ENCODE data around the gene TADA2A. TPM values are rescaled to one million over a fixed set of nuclear protein-coding genes. Genes with fewer than 3 reads are reported as not detected.
A peak's percentile ranks its signal among the peaks of the same experiment; 100 is the strongest.

TADA2A gene
- total and polyA plus RNA-seq, 2 of the 8 experiments (the other 6 are each of a cell fraction or from before 2014, with no cell fraction given) = 8.4 to 18.5 TPM

DNA sequence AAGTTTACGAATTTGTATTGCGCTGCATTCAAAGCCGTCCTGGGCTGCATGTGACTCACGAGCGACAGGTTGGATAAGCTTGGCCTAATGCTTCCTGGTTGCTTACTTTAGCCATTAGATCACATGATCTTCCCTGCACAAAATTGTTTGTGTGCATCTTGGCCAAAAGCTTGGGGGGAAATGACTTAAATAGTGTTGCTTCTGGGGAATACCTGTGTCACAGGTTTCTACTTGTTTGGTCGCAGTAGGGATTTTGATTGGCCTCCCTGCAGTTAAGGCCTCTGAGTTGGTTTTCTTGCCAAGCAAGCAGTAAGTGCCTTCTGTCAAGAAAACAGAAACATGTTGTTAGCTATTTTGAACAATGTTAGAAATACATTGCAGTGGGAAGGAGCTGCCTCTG lies 43.4 kb downstream of the TADA2A start:
- Histone ChIP-seq H2BK20ac (ENCODE audit: low read length) (no peak overlapping the region), H4K5ac (ENCODE audit: insufficient read length, low read depth, low read length) (no peak overlapping the region), H4K20me1 (replicated peaks in 1 of 2; ENCODE audit: control insufficient read depth in 1 of 2, insufficient read depth in 2 of 2, low read length in 2 of 2) (no peaks in the 10 kb centered on the region), H2BK15ac (ENCODE audit: low read length) (no peak overlapping the region), H3K4ac (replicated peaks; ENCODE audit: insufficient read length, low read depth, low read length) (no peak overlapping the region), H4K91ac (replicated peaks; ENCODE audit: insufficient read length, low read length) (no peak overlapping the region), H3K27me3 (replicated peaks in 1 of 4; ENCODE audit: control insufficient read depth in 3 of 4, extremely low read depth in 1 of 4, insufficient read depth in 3 of 4, low read length in 3 of 4) (no peaks in the 10 kb centered on the region), H3K4me2 (ENCODE audit: insufficient read depth in 1 of 2, low read depth in 2 of 2, low read length in 2 of 2) (no peak overlapping the region), H3K4me3 (ENCODE audit: extremely low read depth in 1 of 4, insufficient read depth in 2 of 4, low read depth in 3 of 4, low read length in 4 of 4) (no peak overlapping the region), H3K27ac (ENCODE audit: low read depth, low read length) (0 out of 2 replicates have a peak overlapping the region, but pooled peaks have one; percentile 22), H3K23me2 (ENCODE audit: low read depth, low read length) (no peaks in the 10 kb centered on the region), H2AK5ac (ENCODE audit: low read depth, low read length) (no peak overlapping the region), H2BK12ac (ENCODE audit: low read depth, low read length) (no peak overlapping the region), H3K36me3 (ENCODE audit: control insufficient read depth in 2 of 4, insufficient read depth in 4 of 4, low read length in 3 of 4) (peaks cover 0 to 7% (median 0%) of the 10 kb centered on the region in 4 experiments; a peak in 3 of 8 replicates), H3K79me1 (ENCODE audit: low read depth, low read length) (no peaks in the 10 kb centered on the region), H4K8ac (ENCODE audit: extremely low read depth, insufficient read depth, low read length) (no peak overlapping the region), H2BK120ac (replicated peaks; ENCODE audit: low read depth, low read length) (no peak overlapping the region), H3K23ac (ENCODE audit: insufficient read length) (no peak overlapping the region), H3K4me1 (replicated peaks in 1 of 4; ENCODE audit: control insufficient read depth in 3 of 4, insufficient read depth in 4 of 4, low read length in 3 of 4) (peaks cover 0 to 8% (median 7%) of the 10 kb centered on the region in 4 experiments; a peak in 4 of 7 replicates), H2BK5ac (ENCODE audit: low read depth, low read length) (no peak overlapping the region), H3K9me3 (ENCODE audit: insufficient read depth in 2 of 2, low read depth in 1 of 2, low read length in 1 of 2) (no peaks in the 10 kb centered on the region), H3K79me2 (ENCODE audit: control insufficient read depth in 1 of 2, insufficient read depth in 2 of 2, low read length in 2 of 2) (no peaks in the 10 kb centered on the region), H2AFZ (ENCODE audit: low read length) (no peak overlapping the region), H3K18ac (ENCODE audit: extremely low read depth, low read length) (no peak overlapping the region), H3K14ac (ENCODE audit: insufficient read length) (no peak overlapping the region), H3K9ac (replicated peaks in 1 of 4; ENCODE audit: extremely low read depth in 1 of 4, low read depth in 3 of 4, low read length in 3 of 4) (no peak overlapping the region), H3K56ac (replicated peaks; ENCODE audit: insufficient read length, low read depth, low read length) (no peak overlapping the region)
- DNase-seq (ENCODE audit: low read depth in 1 of 2, low spot score in 2 of 2) (no peak), FAIRE-seq (no peak)
- POLR2A ChIA-PET (ENCODE audit: partially characterized antibody) = interaction anchor here (0.9 kb wide), 1 partner anchor 17 kb away, joined by 4 read pairs; no protein-coding TSS in a partner anchor
- 89% methylated on average over 6 of the region's 6 CpGs; no CpG with 5 or more reads in 1 of the 2 experiments for WGBS, 2 experiments (ENCODE audit: extremely low coverage in 1 of 2, insufficient coverage in 1 of 2, insufficient read length in 1 of 2, insufficient replicate concordance in 2 of 2, low coverage in 1 of 2, low lambda C conversion rate in 2 of 2, missing lambda C conversion rate in 1 of 2)
- no peak for TF ChIP-seq CHD2 (IDR thresholded peaks at IDR 0.05; ENCODE audit: low read length)
- no peak for TF ChIP-seq CBX5 (IDR thresholded peaks at IDR 0.05; ENCODE audit: low read depth, low read length)
- no peak for TF ChIP-seq MAFK (IDR thresholded peaks at IDR 0.05; ENCODE audit: low read depth, low read length)
- no peak for TF ChIP-seq RXRA (IDR thresholded peaks at IDR 0.05; ENCODE audit: insufficient read depth, low read depth, low read length)
- CTCF ChIA-PET (ENCODE audit: partially characterized antibody) = interaction anchor here (0.6 to 3.6 kb wide), 6 partner anchors 11 to 77 kb away, joined by 3 to 39 read pairs (median 3); no protein-coding TSS in a partner anchor
